ENCODE results near the gene CDH15. TPM values are rescaled to one million over a fixed set of nuclear protein-coding genes. Genes with fewer than 3 reads are reported as not detected.

The CDH15 gene
- total RNA-seq, 1 experiment from 2014 or later, result 3.8 TPM

- TF ChIP-seq SIN3A (IDR thresholded peaks at IDR 0.05; ENCODE audit: low read depth) (no peak), CTCF (IDR thresholded peaks at IDR 0.05 in 2 of 3, conservative IDR thresholded peaks at IDR 0.05 in 1 of 3; ENCODE audit: borderline replicate concordance in 1 of 3, insufficient read depth in 1 of 3, low read depth in 2 of 3, low read length in 2 of 3) (no peak), ATF3 (IDR thresholded peaks at IDR 0.05) (no peak)
- BruUV-seq (replicated peaks), result no TSS peak
- Histone ChIP-seq H3K27ac (ENCODE audit: low read depth, low read length) (no peak overlapping the region; the same call in 1 of the 2 replicates), H3K4me3 (replicated peaks in 1 of 2; ENCODE audit: low read depth in 1 of 2, low read length in 2 of 2) (no peak overlapping the region), H2AFZ (ENCODE audit: low read depth, low read length, poor library complexity, severe bottlenecking) (no peak overlapping the region), H4K20me1 (ENCODE audit: insufficient read depth) (no peaks in the 10 kb centered on the region), H3K36me3 (ENCODE audit: control insufficient read depth in 1 of 2, insufficient read depth in 2 of 2, low read length in 2 of 2) (peaks cover 12 to 25% of the 10 kb centered on the region in 2 experiments), H3K27me3 (ENCODE audit: insufficient read depth, low read length) (no peaks in the 10 kb centered on the region), H3K9me2 (ENCODE audit: insufficient read depth) (no peaks in the 10 kb centered on the region), H3K79me2 (ENCODE audit: insufficient read depth, low read length) (no peaks in the 10 kb centered on the region), H3K4me2 (ENCODE audit: low read length) (no peak overlapping the region), H3K9me3 (ENCODE audit: control insufficient read depth in 1 of 2, insufficient read depth in 1 of 2, low read depth in 1 of 2, low read length in 2 of 2) (peaks cover 0 to 13% of the 10 kb centered on the region in 2 experiments; a peak in 1 of 4 replicates), H3K9ac (ENCODE audit: low read length) (no peak overlapping the region), H3K4me1 (ENCODE audit: control insufficient read depth in 1 of 2, insufficient read depth in 2 of 2, low read length in 2 of 2) (no peaks in the 10 kb centered on the region)
- DNase-seq (ENCODE audit: low read depth, low spot score), result no peak
- POLR2A ChIA-PET, result no interaction called here
- CTCF ChIA-PET, result no interaction called here
- ATAC-seq, result no peak
- intact Hi-C loops (cut with micrococcal nuclease), result no loop called here
- RAD21 ChIA-PET (ENCODE audit: low non-redundant PET in 1 of 2, low total read pairs in 2 of 2, uncharacterized antibody in 2 of 2, unreplicated experiment in 2 of 2), result no interaction called here
Measured at GRCh38 chr16:89144681-89145080, 26.9 kb upstream of the CDH15 start.

- H3K27me3 ChIP-seq (ENCODE audit: insufficient read depth, low read length), result no peaks in the 10 kb centered on the region
- no peaks in the 10 kb centered on the region for H4K20me1 ChIP-seq (ENCODE audit: insufficient read depth)
- intact Hi-C loops (cut with micrococcal nuclease), result no loop called here
- no peak overlapping the region for H3K4me2 ChIP-seq (ENCODE audit: low read length)
- DNase-seq (ENCODE audit: low read depth, low spot score), result no peak
- ATAC-seq, result no peak
- H3K4me1 ChIP-seq (ENCODE audit: control insufficient read depth in 1 of 2, insufficient read depth in 2 of 2, low read length in 2 of 2), result no peaks in the 10 kb centered on the region
- BruUV-seq (replicated peaks), result no TSS peak
- H3K4me3 ChIP-seq (replicated peaks in 1 of 2; ENCODE audit: low read depth in 1 of 2, low read length in 2 of 2), result no peak overlapping the region
- RAD21 ChIA-PET (ENCODE audit: low non-redundant PET in 1 of 2, low total read pairs in 2 of 2, uncharacterized antibody in 2 of 2, unreplicated experiment in 2 of 2), result no interaction called here
- H3K9ac ChIP-seq (ENCODE audit: low read length), result no peak overlapping the region
- H3K27ac ChIP-seq (ENCODE audit: low read depth, low read length), result no peak overlapping the region
- CTCF ChIA-PET, result no interaction called here
- TF ChIP-seq JUND (IDR thresholded peaks at IDR 0.05), result no peak
- no peak for TF ChIP-seq ZNF274 (IDR thresholded peaks at IDR 0.05; ENCODE audit: low read depth, low read length)
- TF ChIP-seq TCF7L2 (IDR thresholded peaks at IDR 0.05; ENCODE audit: borderline replicate concordance, extremely low read depth, insufficient read depth, insufficient read length), result no peak
- no peak for TF ChIP-seq ZBTB33 (IDR thresholded peaks at IDR 0.05; ENCODE audit: extremely low read depth, insufficient replicate concordance, low read length)
- TF ChIP-seq SRF (IDR thresholded peaks at IDR 0.05; ENCODE audit: low read depth), result no peak
- TF ChIP-seq FOSL1 (IDR thresholded peaks at IDR 0.05; ENCODE audit: low read depth), result no peak
- no peak for TF ChIP-seq EGR1 (IDR thresholded peaks at IDR 0.05; ENCODE audit: low read depth)
- no peak for TF ChIP-seq YY1 (IDR thresholded peaks at IDR 0.05; ENCODE audit: extremely low read depth, insufficient replicate concordance, low read depth, low read length)
- H3K79me2 ChIP-seq (ENCODE audit: insufficient read depth, low read length), result no peaks in the 10 kb centered on the region
- no peaks in the 10 kb centered on the region for H3K9me2 ChIP-seq (ENCODE audit: insufficient read depth)
- H2AFZ ChIP-seq (ENCODE audit: low read depth, low read length, poor library complexity, severe bottlenecking), result no peak overlapping the region
- H3K36me3 ChIP-seq (ENCODE audit: control insufficient read depth in 1 of 2, insufficient read depth in 2 of 2, low read length in 2 of 2), result peaks cover 15 to 30% of the 10 kb centered on the region in 2 experiments
- H3K9me3 ChIP-seq (ENCODE audit: control insufficient read depth in 1 of 2, insufficient read depth in 1 of 2, low read depth in 1 of 2, low read length in 2 of 2), result peaks cover 0 to 13% of the 10 kb centered on the region in 2 experiments; a peak in 1 of 4 replicates
- POLR2A ChIA-PET, result no interaction called here
Measured at GRCh38 chr16:89145406-89146161, 26.0 kb upstream of the CDH15 start.

All from HCT116 (cell line).